Ovary (tissue), 3 donors: ENCODE measurements around the gene SESTD1.

Experiments
- POLR2A ChIP-seq: fragments of 450-650 bp; IDR thresholded peaks from one replicate; pipeline ENCODE4 v1.6.1; 2017; ENCODE audit warnings: antibody characterized with exemption, mild to moderate bottlenecking, moderate library complexity
- TF ChIP-seq, protein P1 (sequence below), 3 donors: fragments of 450-650 bp in 2 of 3; fragments of 200-600 bp in 1 of 3; IDR thresholded peaks; one replicate each; pipeline versions ENCODE4 v1.5.1 to v1.8.0; 2016 to 2022; ENCODE audit warnings: antibody characterized with exemption in 3 of 3, mild to moderate bottlenecking in 1 of 3
- donor health status: DM: no; HTN: no; CAD: no.

DNA sequence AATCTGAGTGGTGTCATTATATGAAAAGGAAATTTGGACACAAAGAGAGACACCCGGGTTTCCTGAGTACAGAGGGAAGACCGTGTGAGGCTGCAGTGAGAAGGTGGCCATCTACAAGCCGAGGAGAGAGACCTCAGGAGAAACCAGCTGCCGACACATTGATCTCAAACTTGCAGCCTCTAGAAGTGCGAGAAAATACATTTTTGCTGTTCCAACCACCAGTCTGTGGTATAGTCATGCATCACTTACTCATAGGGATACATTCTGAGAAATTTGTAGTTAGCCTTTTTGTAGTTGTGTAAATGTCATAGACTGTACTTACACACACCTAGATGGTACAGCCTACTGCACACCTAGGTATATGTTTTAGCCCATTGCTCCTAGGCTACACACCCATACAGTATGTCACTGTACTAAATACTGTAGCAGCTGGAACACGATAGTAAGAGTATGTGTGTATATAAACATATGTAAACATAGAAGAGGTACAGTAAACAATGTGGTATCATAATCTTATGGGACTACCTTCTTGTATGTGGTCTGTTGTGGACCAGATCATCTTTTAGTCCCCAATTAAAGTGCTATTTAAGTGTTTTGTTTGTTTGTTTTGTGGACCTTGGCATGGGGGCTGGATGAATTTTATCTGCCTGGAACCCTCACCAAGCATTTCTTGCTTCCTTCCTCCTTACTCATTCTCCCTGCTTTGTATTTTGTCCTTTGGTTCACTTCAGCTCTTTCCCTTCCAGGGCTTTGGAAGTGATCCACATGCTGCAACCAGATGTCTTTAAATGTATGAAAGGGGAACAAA lies 38.3 kb upstream of the SESTD1 start:
- no peak for TF ChIP-seq POLR2A
- TF ChIP-seq, protein P1, sequence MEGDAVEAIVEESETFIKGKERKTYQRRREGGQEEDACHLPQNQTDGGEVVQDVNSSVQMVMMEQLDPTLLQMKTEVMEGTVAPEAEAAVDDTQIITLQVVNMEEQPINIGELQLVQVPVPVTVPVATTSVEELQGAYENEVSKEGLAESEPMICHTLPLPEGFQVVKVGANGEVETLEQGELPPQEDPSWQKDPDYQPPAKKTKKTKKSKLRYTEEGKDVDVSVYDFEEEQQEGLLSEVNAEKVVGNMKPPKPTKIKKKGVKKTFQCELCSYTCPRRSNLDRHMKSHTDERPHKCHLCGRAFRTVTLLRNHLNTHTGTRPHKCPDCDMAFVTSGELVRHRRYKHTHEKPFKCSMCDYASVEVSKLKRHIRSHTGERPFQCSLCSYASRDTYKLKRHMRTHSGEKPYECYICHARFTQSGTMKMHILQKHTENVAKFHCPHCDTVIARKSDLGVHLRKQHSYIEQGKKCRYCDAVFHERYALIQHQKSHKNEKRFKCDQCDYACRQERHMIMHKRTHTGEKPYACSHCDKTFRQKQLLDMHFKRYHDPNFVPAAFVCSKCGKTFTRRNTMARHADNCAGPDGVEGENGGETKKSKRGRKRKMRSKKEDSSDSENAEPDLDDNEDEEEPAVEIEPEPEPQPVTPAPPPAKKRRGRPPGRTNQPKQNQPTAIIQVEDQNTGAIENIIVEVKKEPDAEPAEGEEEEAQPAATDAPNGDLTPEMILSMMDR (IDR thresholded peaks at IDR 0.05), result no peak
